HG03060 (cell line): ENCODE results near the gene GCM1.
"Not testable (repeated sequence)": the region's sequence is repeated elsewhere in the genome, so short reads cannot be mapped to it uniquely, and the experiment has no call there.

ENCODE experiments used
- ATAC-seq: cut with Tn5 transposase; IDR thresholded peaks from one replicate; pipeline ENCODE4 v1.9.1; 2021; ENCODE audit warnings: low read depth, moderate number of reproducible peaks; ENCODE audit not compliant: unreplicated experiment

GCM1 gene

GRCh38 chr6:53148684-53149083, at the start of gene GCM1:
Gene GCM1 (minus strand): TSS chr6:53148841. CDS start chr6:53145632, 3,209 bp downstream.
- ATAC-seq, result no peak

- ATAC-seq, result no peak
Observed at GRCh38 chr6:53197553-53197952, 48.9 kb upstream of the GCM1 start.

GRCh38 chr6:53195048-53195447, 46.4 kb upstream of the GCM1 start:
- ATAC-seq, result no peak

GRCh38 chr6:53192682-53193188, 44.1 kb upstream of the GCM1 start:
- no peak for ATAC-seq

GRCh38 chr6:53189554-53189953, 40.9 kb upstream of the GCM1 start:
- no peak for ATAC-seq

- no peak for ATAC-seq
Observed at GRCh38 chr6:53188833-53189232, 40.2 kb upstream of the GCM1 start.

- ATAC-seq, result no peak
Observed at GRCh38 chr6:53180678-53181077, 32.0 kb upstream of the GCM1 start.

GRCh38 chr6:53179961-53180651, 31.5 kb upstream of the GCM1 start:
- no peak for ATAC-seq

- ATAC-seq, result no peak
Observed at GRCh38 chr6:53178837-53179432, 30.3 kb upstream of the GCM1 start.

- ATAC-seq, result no peak
Observed at GRCh38 chr6:53175027-53175426, 26.4 kb upstream of the GCM1 start.

GRCh38 chr6:53172468-53172803, 23.8 kb upstream of the GCM1 start:
- ATAC-seq, result no peak

GRCh38 chr6:53171605-53172467, 23.2 kb upstream of the GCM1 start:
- peak; percentile 60 for ATAC-seq

GRCh38 chr6:53168516-53169267, 20.1 kb upstream of the GCM1 start:
- ATAC-seq, result no peak

GRCh38 chr6:53165293-53165692, 16.7 kb upstream of the GCM1 start:
- ATAC-seq, result no peak

- ATAC-seq, result no peak
Observed at GRCh38 chr6:53162606-53163005, 14.0 kb upstream of the GCM1 start.

- no peak for ATAC-seq
Observed at GRCh38 chr6:53161481-53162009, 12.9 kb upstream of the GCM1 start.

- ATAC-seq, result no peak
Observed at GRCh38 chr6:53159558-53159957, 10.9 kb upstream of the GCM1 start.

- not testable (repeated sequence) for ATAC-seq
Observed at GRCh38 chr6:53158076-53158475, 9.4 kb upstream of the GCM1 start.

GRCh38 chr6:53155279-53155678, 6.6 kb upstream of the GCM1 start:
- ATAC-seq, result not testable (repeated sequence)

- no peak for ATAC-seq
Observed at GRCh38 chr6:53154794-53155193, 6.2 kb upstream of the GCM1 start.
